MM.1S (cell line): ENCODE results near the gene MTA2.

ENCODE experiments used
- EZH2 ChIP-seq: fragments of 300-600 bp; sonication (generic); optimal IDR thresholded peaks from 2 replicates; pipeline ENCODE3; 2017; ENCODE audit warnings: low read depth, mild to moderate bottlenecking, antibody characterized with exemption, low read length, mixed read lengths
- TF ChIP-seq, protein P1 (sequence below): fragments of 300-600 bp; sonication (generic); IDR thresholded peaks from 2 replicates; pipeline ENCODE4 v1.5.1; 2016; ENCODE audit warnings: antibody characterized with exemption, low read length, mixed read lengths

DNA sequence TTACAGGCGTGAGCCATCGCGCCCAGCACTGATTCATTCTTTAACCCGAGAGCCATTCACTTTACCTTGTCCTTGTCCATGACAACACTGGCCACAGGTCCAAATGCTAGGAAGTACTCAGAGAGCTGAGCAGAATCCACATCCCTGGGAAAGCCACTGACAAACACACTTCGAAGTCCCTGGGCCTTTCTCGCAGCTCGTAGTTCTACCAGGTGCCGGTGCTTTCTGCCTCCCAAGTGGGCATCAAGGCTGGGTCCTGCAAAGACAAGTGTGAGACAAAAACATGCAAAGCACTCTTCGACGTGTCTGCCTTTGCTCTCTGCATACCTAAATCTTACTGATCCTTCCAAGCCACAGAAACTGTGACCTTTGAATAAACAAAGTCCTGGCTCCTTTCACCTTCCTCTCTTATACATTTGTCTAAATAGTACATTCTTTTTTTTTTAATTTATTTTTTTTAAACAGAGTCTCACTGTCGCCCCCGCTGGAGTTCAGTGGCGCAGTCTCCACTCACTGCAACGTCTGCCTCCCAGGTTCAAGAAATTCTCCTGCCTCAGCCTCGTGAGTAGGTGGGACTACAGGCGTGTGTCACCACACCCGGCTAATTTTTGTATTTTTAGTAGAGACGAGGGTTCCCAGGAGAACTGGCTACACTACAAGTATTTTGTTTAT lies 12.6 kb downstream of the MTA2 start:
- TF ChIP-seq, protein P1, sequence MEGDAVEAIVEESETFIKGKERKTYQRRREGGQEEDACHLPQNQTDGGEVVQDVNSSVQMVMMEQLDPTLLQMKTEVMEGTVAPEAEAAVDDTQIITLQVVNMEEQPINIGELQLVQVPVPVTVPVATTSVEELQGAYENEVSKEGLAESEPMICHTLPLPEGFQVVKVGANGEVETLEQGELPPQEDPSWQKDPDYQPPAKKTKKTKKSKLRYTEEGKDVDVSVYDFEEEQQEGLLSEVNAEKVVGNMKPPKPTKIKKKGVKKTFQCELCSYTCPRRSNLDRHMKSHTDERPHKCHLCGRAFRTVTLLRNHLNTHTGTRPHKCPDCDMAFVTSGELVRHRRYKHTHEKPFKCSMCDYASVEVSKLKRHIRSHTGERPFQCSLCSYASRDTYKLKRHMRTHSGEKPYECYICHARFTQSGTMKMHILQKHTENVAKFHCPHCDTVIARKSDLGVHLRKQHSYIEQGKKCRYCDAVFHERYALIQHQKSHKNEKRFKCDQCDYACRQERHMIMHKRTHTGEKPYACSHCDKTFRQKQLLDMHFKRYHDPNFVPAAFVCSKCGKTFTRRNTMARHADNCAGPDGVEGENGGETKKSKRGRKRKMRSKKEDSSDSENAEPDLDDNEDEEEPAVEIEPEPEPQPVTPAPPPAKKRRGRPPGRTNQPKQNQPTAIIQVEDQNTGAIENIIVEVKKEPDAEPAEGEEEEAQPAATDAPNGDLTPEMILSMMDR: no peak
- TF ChIP-seq EZH2: no peak
